Measurements from ENCODE around the gene ALG5. TPM values are rescaled to one million over a fixed set of nuclear protein-coding genes. Genes with fewer than 3 reads are reported as not detected.

ALG5 gene
- total RNA-seq, 2 experiments from 2014 or later: 36.3 to 36.6 TPM

GRCh38 chr13:37011788-37012187, 12.6 kb upstream of the ALG5 start:
- Mint-ChIP-seq H3K27me3 (no peaks in the 10 kb centered on the region), H3K27ac (no peak overlapping the region), H3K9me3 (no peaks in the 10 kb centered on the region), H3K36me3 (ENCODE audit: low read depth) (peaks cover 84% of the 10 kb centered on the region), H3K4me3 (no peak overlapping the region), H3K4me1 (peaks cover 6% of the 10 kb centered on the region)
- CTCF ChIA-PET: interaction anchor here (1.6 kb wide), 1 partner anchor 12 kb away, joined by 9 read pairs; the partner anchor contains the start of gene ALG5
- DNase-seq: no peak
- POLR2A ChIA-PET: interaction anchor here (4.3 kb wide), 1 partner anchor 11 kb away, joined by 49 read pairs; the partner anchor contains the start of genes ALG5 and EXOSC8

- H3K4me3 Mint-ChIP-seq: no peak overlapping the region
- POLR2A ChIA-PET: interaction anchor here (4.3 kb wide), 1 partner anchor 10 kb away, joined by 49 read pairs; the partner anchor contains the start of genes ALG5 and EXOSC8
- H3K36me3 Mint-ChIP-seq (ENCODE audit: low read depth): peaks cover 84% of the 10 kb centered on the region
- H3K27ac Mint-ChIP-seq: no peak overlapping the region
- H3K27me3 Mint-ChIP-seq: no peaks in the 10 kb centered on the region
- DNase-seq: no peak
- CTCF ChIA-PET: no interaction called here
- H3K9me3 Mint-ChIP-seq: no peaks in the 10 kb centered on the region
- peaks cover 9% of the 10 kb centered on the region for H3K4me1 Mint-ChIP-seq
Observed at GRCh38 chr13:37011002-37011401, 11.9 kb upstream of the ALG5 start.

- Mint-ChIP-seq H3K27ac (no peak overlapping the region), H3K36me3 (ENCODE audit: low read depth) (peaks cover 84% of the 10 kb centered on the region), H3K4me1 (peaks cover 12% of the 10 kb centered on the region), H3K27me3 (no peaks in the 10 kb centered on the region), H3K4me3 (no peak overlapping the region), H3K9me3 (no peaks in the 10 kb centered on the region)
- CTCF ChIA-PET: no interaction called here
- POLR2A ChIA-PET: interaction anchor here (4.3 kb wide), 1 partner anchor 9 kb away, joined by 49 read pairs; the partner anchor contains the start of genes ALG5 and EXOSC8
- DNase-seq: no peak
Observed at GRCh38 chr13:37010424-37010823, 11.3 kb upstream of the ALG5 start.

GRCh38 chr13:37009692-37010091, 10.6 kb upstream of the ALG5 start:
- Mint-ChIP-seq H3K36me3 (ENCODE audit: low read depth) (peaks cover 81% of the 10 kb centered on the region), H3K27me3 (no peaks in the 10 kb centered on the region), H3K4me1 (peaks cover 15% of the 10 kb centered on the region), H3K4me3 (no peak overlapping the region), H3K9me3 (no peaks in the 10 kb centered on the region), H3K27ac (no peak overlapping the region)
- no peak for DNase-seq
- ChIA-PET CTCF (no interaction called here), POLR2A (interaction anchor here (1.5 to 4.3 kb wide), 2 partner anchors 9 kb away, joined by 10 to 49 read pairs; partner anchors contain the start of genes ALG5 and EXOSC8)

- H3K27me3 Mint-ChIP-seq: no peaks in the 10 kb centered on the region
- ChIA-PET POLR2A (interaction anchor here (0.9 to 4.9 kb wide), 5 partner anchors 10 to 182 kb away, joined by 3 to 49 read pairs (median 18); partner anchors contain the start of gene SUPT20H), CTCF (interaction anchor here (1.7 kb wide), 1 partner anchor 19 kb away, joined by 6 read pairs; no protein-coding TSS in a partner anchor)
- DNase-seq: no peak
- peak overlapping the region; percentile 98 for H3K4me3 Mint-ChIP-seq
- no peaks in the 10 kb centered on the region for H3K9me3 Mint-ChIP-seq
- peak overlapping the region; percentile 100 for H3K27ac Mint-ChIP-seq
- peaks cover 39% of the 10 kb centered on the region for H3K4me1 Mint-ChIP-seq
- peaks cover 43% of the 10 kb centered on the region for H3K36me3 Mint-ChIP-seq (ENCODE audit: low read depth)
Observed at GRCh38 chr13:37001921-37002250, 2.7 kb upstream of the ALG5 start.

GRCh38 chr13:36998624-36999041, 507 bp downstream of the ALG5 start:
- Mint-ChIP-seq H3K27ac (peak overlapping the region; percentile 100), H3K9me3 (no peaks in the 10 kb centered on the region), H3K4me1 (peaks cover 38% of the 10 kb centered on the region), H3K4me3 (peak overlapping the region; percentile 98), H3K36me3 (ENCODE audit: low read depth) (peaks cover 38% of the 10 kb centered on the region), H3K27me3 (no peaks in the 10 kb centered on the region)
- CTCF ChIA-PET: interaction anchor here (2.0 kb wide), 1 partner anchor 13 kb away, joined by 9 read pairs; no protein-coding TSS in a partner anchor
- peak; percentile 28 for DNase-seq
- POLR2A ChIA-PET: interaction anchor here (0.6 to 4.9 kb wide), 12 partner anchors 8 to 1350 kb away, joined by 3 to 49 read pairs (median 5); partner anchors contain the start of genes SPART and SUPT20H

GRCh38 chr13:36997716-36998427, 1.3 kb downstream of the ALG5 start:
- Mint-ChIP-seq H3K9me3 (no peaks in the 10 kb centered on the region), H3K4me3 (peak overlapping the region; percentile 98), H3K27me3 (no peaks in the 10 kb centered on the region), H3K4me1 (peaks cover 34% of the 10 kb centered on the region), H3K27ac (peak overlapping the region; percentile 100), H3K36me3 (ENCODE audit: low read depth) (peaks cover 38% of the 10 kb centered on the region)
- DNase-seq: no peak
- POLR2A ChIA-PET: interaction anchor here (0.6 to 1.4 kb wide), 4 partner anchors 11 to 178 kb away, joined by 3 to 6 read pairs (median 3); no protein-coding TSS in a partner anchor
- CTCF ChIA-PET: interaction anchor here (0.7 kb wide), 1 partner anchor 17 kb away, joined by 3 read pairs; no protein-coding TSS in a partner anchor

GRCh38 chr13:36992362-36992761, 6.8 kb downstream of the ALG5 start:
- no peak overlapping the region for H3K4me3 Mint-ChIP-seq
- peaks cover 76% of the 10 kb centered on the region for H3K36me3 Mint-ChIP-seq (ENCODE audit: low read depth)
- H3K27ac Mint-ChIP-seq: no peak overlapping the region
- ChIA-PET POLR2A (interaction anchor here (1.3 kb wide), 1 partner anchor 8 kb away, joined by 5 read pairs; the partner anchor contains the start of gene EXOSC8), CTCF (interaction anchor here (1.2 kb wide), 1 partner anchor 12 kb away, joined by 4 read pairs; no protein-coding TSS in a partner anchor)
- peaks cover 15% of the 10 kb centered on the region for H3K4me1 Mint-ChIP-seq
- H3K9me3 Mint-ChIP-seq: no peaks in the 10 kb centered on the region
- no peaks in the 10 kb centered on the region for H3K27me3 Mint-ChIP-seq
- no peak for DNase-seq

- H3K36me3 Mint-ChIP-seq (ENCODE audit: low read depth): peaks cover 67% of the 10 kb centered on the region
- CTCF ChIA-PET: interaction anchor here (0.6 kb wide), 1 partner anchor 705 kb away, joined by 3 read pairs; no protein-coding TSS in a partner anchor
- no peaks in the 10 kb centered on the region for H3K9me3 Mint-ChIP-seq
- DNase-seq: no peak
- H3K27me3 Mint-ChIP-seq: no peaks in the 10 kb centered on the region
- no peak overlapping the region for H3K4me3 Mint-ChIP-seq
- H3K27ac Mint-ChIP-seq: no peak overlapping the region
- peaks cover 3% of the 10 kb centered on the region for H3K4me1 Mint-ChIP-seq
- POLR2A ChIA-PET: interaction anchor here (1.2 kb wide), 1 partner anchor 12 kb away, joined by 3 read pairs; the partner anchor contains the start of gene ALG5
Observed at GRCh38 chr13:36986462-36987240, 12.5 kb downstream of the ALG5 start.

GRCh38 chr13:36981156-36981743, 17.9 kb downstream of the ALG5 start:
- ChIA-PET CTCF (interaction anchor here (0.7 to 2.5 kb wide), 14 partner anchors 8 to 562 kb away, joined by 3 to 23 read pairs (median 3); no protein-coding TSS in a partner anchor), POLR2A (interaction anchor here (1.2 to 2.5 kb wide), 3 partner anchors 17 to 32 kb away, joined by 4 to 8 read pairs (median 6); partner anchors contain the start of gene EXOSC8)
- peaks cover 40% of the 10 kb centered on the region for H3K36me3 Mint-ChIP-seq (ENCODE audit: low read depth)
- no peak overlapping the region for H3K4me3 Mint-ChIP-seq
- DNase-seq: no peak
- H3K9me3 Mint-ChIP-seq: no peaks in the 10 kb centered on the region
- H3K27me3 Mint-ChIP-seq: no peaks in the 10 kb centered on the region
- H3K4me1 Mint-ChIP-seq: peaks cover 3% of the 10 kb centered on the region
- H3K27ac Mint-ChIP-seq: no peak overlapping the region

- H3K9me3 Mint-ChIP-seq: peaks cover 5% of the 10 kb centered on the region
- CTCF ChIA-PET: interaction anchor here (2.5 kb wide), 1 partner anchor 121 kb away, joined by 23 read pairs; no protein-coding TSS in a partner anchor
- no peak overlapping the region for H3K4me3 Mint-ChIP-seq
- no peak for DNase-seq
- no peaks in the 10 kb centered on the region for H3K27me3 Mint-ChIP-seq
- H3K4me1 Mint-ChIP-seq: peaks cover 3% of the 10 kb centered on the region
- no peak overlapping the region for H3K27ac Mint-ChIP-seq
- H3K36me3 Mint-ChIP-seq (ENCODE audit: low read depth): peaks cover 41% of the 10 kb centered on the region
- POLR2A ChIA-PET: interaction anchor here (0.8 to 1.3 kb wide), 2 partner anchors 12 to 22 kb away, joined by 3 to 5 read pairs; no protein-coding TSS in a partner anchor
Observed at GRCh38 chr13:36979361-36980050, 19.6 kb downstream of the ALG5 start.

GRCh38 chr13:36975172-36975571, 24.0 kb downstream of the ALG5 start:
- ChIA-PET CTCF (interaction anchor here (1.2 kb wide), 1 partner anchor 8 kb away, joined by 3 read pairs; no protein-coding TSS in a partner anchor), POLR2A (no interaction called here)
- no peak for DNase-seq
- Mint-ChIP-seq H3K36me3 (ENCODE audit: low read depth) (peaks cover 46% of the 10 kb centered on the region), H3K27me3 (no peaks in the 10 kb centered on the region), H3K4me3 (no peak overlapping the region), H3K4me1 (no peaks in the 10 kb centered on the region), H3K9me3 (peaks cover 5% of the 10 kb centered on the region), H3K27ac (no peak overlapping the region)
